Thoracic aorta (tissue), 2 donors: ENCODE data around the gene COQ7. TPM values are rescaled to one million over a fixed set of nuclear protein-coding genes. Genes with fewer than 3 reads are reported as not detected.

Experiments used
- ATAC-seq: fragments of 150-250 bp; one replicate; pipeline ENCODE4 v1.8.0; 2017; ENCODE audit warnings: low read depth; ENCODE audit not compliant: insufficient number of reproducible peaks, low FRiP score
- DNase-seq: peaks from one replicate; pipeline ENCODE4 v3.0.0-alpha.2; 2020; ENCODE audit warnings: low spot score
- H3K27ac ChIP-seq, 2 donors: fragments of 200-600 bp; sonication (generic); 1 replicate in 1 of 2; 2 replicates in 1 of 2; pipeline ENCODE4 v1.5.1; 2016; ENCODE audit warnings: mild to moderate bottlenecking in 2 of 2, moderate library complexity in 2 of 2
- H3K27me3 ChIP-seq: fragments of 200-600 bp; sonication (generic); replicated peaks from 2 replicates; pipeline ENCODE4 v1.6.0; 2016; ENCODE audit warnings: mild to moderate bottlenecking; ENCODE audit not compliant: insufficient read depth
- H3K36me3 ChIP-seq: fragments of 200-600 bp; sonication (generic); one replicate; pipeline ENCODE4 v1.5.1; 2016
- H3K4me1 ChIP-seq, 2 donors: fragments of 200-600 bp; sonication (generic); 1 replicate in 1 of 2; 2 replicates in 1 of 2; pipeline versions ENCODE4 v1.5.1 to v1.6.0; 2016; ENCODE audit warnings: low read depth in 2 of 2, mild to moderate bottlenecking in 1 of 2; ENCODE audit not compliant: control insufficient read depth in 1 of 2
- H3K4me3 ChIP-seq: fragments of 200-600 bp; sonication (generic); 2 replicates; pipeline ENCODE4 v1.5.1; 2016; ENCODE audit warnings: mild to moderate bottlenecking
- H3K9me3 ChIP-seq: fragments of 200-600 bp; sonication (generic); 2 replicates; pipeline ENCODE4 v1.5.1; 2016
- CTCF ChIP-seq: fragments of 200-600 bp; sonication (generic); IDR thresholded peaks from one replicate; pipeline ENCODE4 v1.5.1; 2019; ENCODE audit warnings: antibody characterized with exemption
- total RNA-seq, 2 donors: library from RNA; depleted of rRNA; stranded (reverse); fragments of >200 nt; gene quantifications; one replicate each; pipeline versions ENCODE4 v1.1.0 to v1.2.3, GENCODE V29; 2016

Gene COQ7
- total RNA-seq, 2 donors from 2014 or later, result 15.4 to 18.3 TPM

DNA sequence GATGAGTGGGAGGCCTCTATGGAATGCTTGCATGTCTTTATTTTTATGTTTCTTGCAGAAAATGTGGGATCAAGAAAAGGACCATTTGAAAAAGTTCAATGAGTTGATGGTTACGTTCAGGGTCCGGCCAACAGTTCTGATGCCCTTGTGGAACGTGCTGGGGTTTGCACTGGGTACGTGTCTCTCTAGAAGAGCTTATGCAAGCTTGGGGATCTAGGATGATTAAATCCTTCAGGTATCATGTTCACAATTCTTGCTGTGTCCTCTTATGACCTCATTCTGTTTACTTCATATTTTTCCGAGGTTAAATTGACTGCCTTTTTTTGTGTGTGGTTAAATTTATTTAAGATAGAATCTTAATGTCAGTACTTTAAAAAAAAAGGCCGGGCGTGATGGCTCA is 6.4 kb downstream of the COQ7 start:
- H3K4me1 ChIP-seq, result peaks cover 3 to 7% of the 10 kb centered on the region in 2 donors
- DNase-seq (no peak), ATAC-seq (no peak)
- no peak overlapping the region for H3K27ac ChIP-seq
- H3K9me3 ChIP-seq, result no peaks in the 10 kb centered on the region
- TF ChIP-seq CTCF, result no peak
- H3K27me3 ChIP-seq, result no peaks in the 10 kb centered on the region
- no peak overlapping the region for H3K4me3 ChIP-seq
- H3K36me3 ChIP-seq, result peaks cover 8% of the 10 kb centered on the region

GRCh38 chr16:19075511-19075910 is 8.1 kb downstream of the COQ7 start:
- ATAC-seq (no peak), DNase-seq (no peak)
- H3K27ac ChIP-seq, result no peak overlapping the region
- no peaks in the 10 kb centered on the region for H3K9me3 ChIP-seq
- no peaks in the 10 kb centered on the region for H3K27me3 ChIP-seq
- H3K4me3 ChIP-seq, result no peak overlapping the region
- peaks cover 12% of the 10 kb centered on the region for H3K36me3 ChIP-seq
- no peak for TF ChIP-seq CTCF
- no peaks in the 10 kb centered on the region for H3K4me1 ChIP-seq

DNA sequence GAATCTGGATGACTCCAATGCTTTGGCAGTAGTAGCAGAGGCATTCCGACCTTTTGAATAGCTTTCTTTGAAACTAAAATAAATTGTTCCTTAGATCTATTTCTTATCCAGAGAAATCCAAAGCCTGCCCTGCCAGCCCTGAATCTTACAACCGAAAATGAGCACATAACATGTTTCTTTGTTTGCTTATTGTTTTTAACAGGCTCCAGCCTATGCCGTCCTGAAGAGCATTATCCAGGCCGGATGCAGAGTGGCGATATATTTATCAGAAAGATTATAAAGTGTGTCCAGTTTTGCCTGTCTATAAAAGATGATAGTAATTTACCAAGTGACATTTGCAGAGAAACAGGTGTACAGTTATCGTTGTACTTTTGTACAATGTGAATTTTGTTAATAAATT is 10.5 kb downstream of the COQ7 start:
- no peak overlapping the region for H3K4me3 ChIP-seq
- no peak overlapping the region for H3K27ac ChIP-seq
- H3K36me3 ChIP-seq, result peaks cover 15% of the 10 kb centered on the region
- no peak for DNase-seq
- no peaks in the 10 kb centered on the region for H3K27me3 ChIP-seq
- no peaks in the 10 kb centered on the region for H3K4me1 ChIP-seq
- ATAC-seq, result no peak
- H3K9me3 ChIP-seq, result no peaks in the 10 kb centered on the region
- no peak for TF ChIP-seq CTCF

GRCh38 chr16:19083670-19084069 is 16.3 kb downstream of the COQ7 start:
- H3K4me1 ChIP-seq, result peaks cover 0 to 9% of the 10 kb centered on the region in 2 donors
- no peak overlapping the region for H3K27ac ChIP-seq
- no peaks in the 10 kb centered on the region for H3K9me3 ChIP-seq
- no peak for DNase-seq
- peaks cover 6% of the 10 kb centered on the region for H3K36me3 ChIP-seq
- TF ChIP-seq CTCF, result no peak
- no peak for ATAC-seq
- no peak overlapping the region for H3K4me3 ChIP-seq
- H3K27me3 ChIP-seq, result no peaks in the 10 kb centered on the region

DNA sequence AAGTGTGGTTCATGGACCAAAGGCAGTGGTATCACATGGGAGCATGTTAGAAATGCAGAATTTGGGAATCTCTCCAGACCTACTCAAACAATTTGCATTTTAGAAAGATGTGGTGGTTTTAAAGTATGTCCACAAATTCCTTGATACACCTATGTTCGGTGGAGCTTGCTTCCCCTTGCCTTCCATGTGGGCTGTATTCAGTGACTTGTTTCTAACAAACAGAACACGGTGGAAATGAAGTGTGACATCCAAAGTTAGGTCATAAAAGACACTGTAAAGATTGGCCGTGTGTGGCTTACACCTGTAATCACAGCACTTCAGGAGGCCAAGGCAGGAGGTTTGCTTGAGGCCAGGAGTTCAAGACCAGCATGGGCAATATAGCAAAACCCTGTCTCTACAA is 16.7 kb downstream of the COQ7 start:
- H3K27ac ChIP-seq, result no peak overlapping the region
- TF ChIP-seq CTCF, result no peak
- no peaks in the 10 kb centered on the region for H3K27me3 ChIP-seq
- no peaks in the 10 kb centered on the region for H3K9me3 ChIP-seq
- ATAC-seq (no peak), DNase-seq (no peak)
- peaks cover 0 to 9% of the 10 kb centered on the region in 2 donors for H3K4me1 ChIP-seq
- H3K36me3 ChIP-seq, result peaks cover 6% of the 10 kb centered on the region
- H3K4me3 ChIP-seq, result no peak overlapping the region
